Activated naive CD4-positive, alpha-beta T cell treated with anti-CD3 and anti-CD28 coated beads, Interleukin-2, amount 10 ng/mL, durations not matched to agents 7 days and 5 days (primary cell): ENCODE measurements around the gene FERMT3.
A peak's percentile ranks its signal among the peaks of the same experiment; 100 is the strongest.
"Not testable (repeated sequence)": the region's sequence is repeated elsewhere in the genome, so short reads cannot be mapped to it uniquely, and the experiment has no call there.

Source experiments
- CTCF ChIA-PET: fragments of 350-600 bp; sonication (Branson Sonifier 250); formaldehyde crosslinking; loops from one replicate; lab custom pipeline; 2021; ENCODE audit warnings: antibody characterized with exemption; lab: Charles Lee
- DNase-seq: peaks from one replicate; pipeline ENCODE4 v3.0.0-alpha.2; 2020
- H3K27ac Mint-ChIP-seq: one replicate; pipeline ENCODE4 v1.8.0; 2021; ENCODE audit warnings: mild to moderate bottlenecking, moderate library complexity, mixed read lengths
- H3K27me3 Mint-ChIP-seq: one replicate; pipeline ENCODE4 v1.8.0; 2021; ENCODE audit warnings: mild to moderate bottlenecking, mixed read lengths
- H3K36me3 Mint-ChIP-seq: one replicate; pipeline ENCODE4 v1.8.0; 2021; ENCODE audit warnings: mixed read lengths
- H3K4me1 Mint-ChIP-seq: one replicate; pipeline ENCODE4 v1.8.0; 2021; ENCODE audit warnings: mixed read lengths
- H3K4me3 Mint-ChIP-seq: one replicate; pipeline ENCODE4 v1.8.0; 2021; ENCODE audit warnings: mild to moderate bottlenecking, moderate library complexity, mixed read lengths
- H3K9me3 Mint-ChIP-seq: one replicate; pipeline ENCODE4 v1.8.0; 2021; ENCODE audit warnings: mixed read lengths

FERMT3 gene

DNA sequence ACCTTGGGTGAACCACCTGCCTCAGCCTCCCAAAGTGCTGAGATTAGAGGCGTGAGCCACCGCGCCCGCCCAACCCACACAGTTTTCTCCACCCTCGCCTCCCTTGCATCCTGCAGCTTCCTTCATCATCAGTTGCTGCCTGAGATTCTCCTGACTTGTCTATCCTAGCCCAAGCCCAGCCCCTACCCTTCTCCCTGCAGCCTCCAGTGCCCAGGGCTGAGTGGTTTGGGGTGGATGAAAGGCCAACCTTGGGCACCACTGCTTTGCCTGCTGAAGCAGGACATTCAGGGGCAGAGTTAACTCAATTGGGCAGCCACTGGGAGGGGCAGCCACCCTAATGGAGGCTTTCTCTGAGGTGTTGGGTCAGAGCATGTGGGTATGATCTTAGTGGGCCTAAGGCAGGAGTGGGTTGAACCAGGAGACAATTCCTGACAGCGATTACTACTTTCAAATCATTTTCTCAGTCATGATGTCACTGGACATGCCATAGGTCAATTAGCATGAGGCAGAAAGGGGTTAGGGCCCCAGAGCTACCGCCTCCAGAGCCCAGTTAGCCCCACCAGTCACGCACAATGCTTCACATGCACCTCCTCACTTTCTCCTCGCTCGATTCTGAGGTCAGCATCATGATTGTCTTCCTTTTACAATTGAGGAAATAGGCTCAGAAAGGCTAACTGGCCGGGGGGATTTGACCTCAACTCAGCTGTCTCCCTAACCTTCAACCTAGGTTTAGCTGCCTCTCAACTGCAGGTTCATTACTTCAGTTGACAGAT, 33.3 kb downstream of the FERMT3 start:
- H3K27ac Mint-ChIP-seq: peak overlapping the region; percentile 93
- CTCF ChIA-PET: no interaction called here
- peak overlapping the region; percentile 90 for H3K4me3 Mint-ChIP-seq
- H3K27me3 Mint-ChIP-seq: no peaks in the 10 kb centered on the region
- no peak for DNase-seq
- H3K4me1 Mint-ChIP-seq: peaks cover 64% of the 10 kb centered on the region
- no peaks in the 10 kb centered on the region for H3K9me3 Mint-ChIP-seq
- H3K36me3 Mint-ChIP-seq: peaks cover 32% of the 10 kb centered on the region

DNA sequence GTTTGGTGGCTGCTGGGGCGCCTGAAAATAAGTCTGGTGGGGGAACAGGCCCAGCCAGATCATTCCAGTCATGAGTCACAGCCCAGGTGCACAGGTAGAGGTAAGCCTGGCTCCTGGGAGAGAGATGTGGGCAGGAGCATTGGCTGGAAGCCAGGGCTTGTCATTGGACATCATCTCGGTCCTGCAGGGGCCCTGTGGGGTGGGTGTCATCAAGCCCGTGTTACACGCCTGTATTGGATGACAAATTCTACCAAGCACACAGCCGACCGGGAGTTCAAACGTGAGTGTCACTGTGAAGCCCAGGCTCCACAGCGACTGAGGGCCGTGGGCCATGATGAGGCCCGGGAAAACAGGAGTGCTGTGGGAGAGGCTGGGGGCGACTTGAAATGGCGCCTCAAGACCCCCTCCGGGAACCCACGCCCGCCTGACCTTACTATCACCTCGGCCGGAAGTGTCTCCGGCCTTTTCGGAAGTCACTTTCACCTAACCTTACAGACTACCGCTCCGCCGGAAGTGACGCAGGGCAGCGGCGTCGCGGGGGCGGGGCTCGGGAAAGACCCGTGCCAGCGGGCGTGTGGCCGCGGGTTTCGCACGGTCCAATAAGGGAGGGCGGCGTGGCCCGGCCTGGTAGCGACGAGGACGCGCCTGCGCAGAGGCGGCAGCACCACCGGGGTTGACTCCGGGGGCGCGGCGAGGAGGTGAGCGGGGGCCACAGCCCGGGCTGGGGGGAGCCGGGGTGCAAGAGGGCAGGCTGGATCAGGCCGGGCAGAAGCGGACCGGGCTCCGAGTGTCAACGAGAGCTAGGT, 34.1 kb downstream of the FERMT3 start, which contains the start of gene FKBP2:
TSS of gene FKBP2 (plus strand) at position 661 of the 806 bp plus-strand sequence. CDS start 1,293 bp downstream, outside the sequence.
- CTCF ChIA-PET: interaction anchor here (0.8 to 1.2 kb wide), 5 partner anchors 9 to 64 kb away, joined by 3 to 7 read pairs (median 4); partner anchors contain the start of genes ESRRA, NUDT22, PLCB3 and TRPT1
- peak; percentile 97 for DNase-seq
- H3K9me3 Mint-ChIP-seq: no peaks in the 10 kb centered on the region
- H3K27ac Mint-ChIP-seq: peak within 1 kb of the TSS; percentile 93
- H3K27me3 Mint-ChIP-seq: no peaks in the 10 kb centered on the region
- peaks cover 64% of the 10 kb centered on the region for H3K4me1 Mint-ChIP-seq
- H3K36me3 Mint-ChIP-seq: peaks cover 32% of the 10 kb centered on the region
- H3K4me3 Mint-ChIP-seq: peak within 1 kb of the TSS; percentile 90

DNA sequence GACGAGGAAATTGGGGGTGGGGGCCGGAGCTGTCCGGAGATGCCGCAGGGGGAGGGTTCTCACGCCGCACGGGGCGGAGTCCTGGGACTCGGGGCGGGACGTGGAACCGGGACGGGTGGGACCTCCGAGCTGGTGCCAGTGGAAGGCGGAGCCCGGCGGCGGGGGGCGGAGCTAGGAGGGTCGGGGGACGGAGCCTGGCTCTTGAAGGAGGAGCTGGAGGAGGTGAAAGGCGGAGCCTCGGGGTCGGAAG, 34.6 kb downstream of the FERMT3 start:
- Mint-ChIP-seq H3K36me3 (peaks cover 32% of the 10 kb centered on the region), H3K27me3 (no peaks in the 10 kb centered on the region), H3K27ac (peak overlapping the region; percentile 93), H3K4me3 (peak overlapping the region; percentile 90), H3K9me3 (no peaks in the 10 kb centered on the region), H3K4me1 (peaks cover 65% of the 10 kb centered on the region)
- DNase-seq: peak; percentile 100
- CTCF ChIA-PET: interaction anchor here (0.8 to 1.2 kb wide), 5 partner anchors 9 to 64 kb away, joined by 3 to 7 read pairs (median 4); partner anchors contain the start of genes ESRRA, NUDT22, PLCB3 and TRPT1

DNA sequence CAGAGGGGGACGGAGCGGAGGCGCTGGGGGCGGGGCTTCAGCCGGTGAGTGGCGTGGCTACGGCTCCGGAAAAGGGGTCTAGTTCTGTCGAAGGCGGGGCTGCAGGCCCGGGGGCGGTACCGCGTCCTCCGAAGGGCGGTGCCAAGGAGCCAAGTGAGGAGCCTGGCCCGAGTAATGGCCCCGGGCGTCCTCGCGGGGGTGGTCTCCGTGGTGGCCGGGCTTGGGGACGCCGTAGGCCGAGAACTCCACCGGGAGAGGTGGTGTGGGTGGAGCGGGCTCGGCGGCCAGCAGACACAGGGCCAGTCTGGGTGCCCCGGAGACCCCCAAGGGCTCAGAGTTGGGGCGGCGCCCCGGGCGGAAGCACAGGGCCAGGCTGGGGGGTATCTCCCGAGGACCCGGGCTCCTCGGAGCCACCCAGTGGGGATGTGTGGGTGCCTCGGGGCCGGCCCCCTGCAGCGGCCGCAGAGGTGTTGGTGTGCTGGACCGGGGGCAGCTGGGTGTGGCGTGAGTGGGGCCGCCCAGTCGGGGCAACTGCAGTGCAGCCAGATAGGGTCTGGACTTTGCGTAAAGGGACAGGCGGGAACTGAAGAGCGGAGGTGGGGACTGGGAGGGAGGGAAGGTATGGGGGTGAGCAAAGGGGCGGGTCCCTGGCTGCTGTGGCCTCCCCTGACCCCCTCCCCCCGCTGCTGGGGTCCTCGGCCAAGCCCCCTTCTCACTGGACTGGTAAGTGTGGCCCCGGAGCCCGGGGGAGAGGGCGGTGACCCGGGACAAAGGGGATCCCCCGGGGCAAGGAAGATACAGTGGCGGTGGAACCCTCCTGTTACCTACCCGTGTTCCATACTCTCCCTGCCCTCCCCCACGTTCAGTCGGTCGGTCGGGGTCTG, 35.2 kb downstream of the FERMT3 start:
- no peaks in the 10 kb centered on the region for H3K27me3 Mint-ChIP-seq
- peaks cover 32% of the 10 kb centered on the region for H3K36me3 Mint-ChIP-seq
- peaks cover 63% of the 10 kb centered on the region for H3K4me1 Mint-ChIP-seq
- H3K4me3 Mint-ChIP-seq: peak overlapping the region; percentile 90
- DNase-seq: no peak
- CTCF ChIA-PET: interaction anchor here (0.6 to 2.3 kb wide), 7 partner anchors 8 to 1591 kb away, joined by 3 to 17 read pairs (median 4); partner anchors contain the start of genes ESRRA, FERMT3, NUDT22 and PLCB3
- peak overlapping the region; percentile 93 for H3K27ac Mint-ChIP-seq
- H3K9me3 Mint-ChIP-seq: no peaks in the 10 kb centered on the region

DNA sequence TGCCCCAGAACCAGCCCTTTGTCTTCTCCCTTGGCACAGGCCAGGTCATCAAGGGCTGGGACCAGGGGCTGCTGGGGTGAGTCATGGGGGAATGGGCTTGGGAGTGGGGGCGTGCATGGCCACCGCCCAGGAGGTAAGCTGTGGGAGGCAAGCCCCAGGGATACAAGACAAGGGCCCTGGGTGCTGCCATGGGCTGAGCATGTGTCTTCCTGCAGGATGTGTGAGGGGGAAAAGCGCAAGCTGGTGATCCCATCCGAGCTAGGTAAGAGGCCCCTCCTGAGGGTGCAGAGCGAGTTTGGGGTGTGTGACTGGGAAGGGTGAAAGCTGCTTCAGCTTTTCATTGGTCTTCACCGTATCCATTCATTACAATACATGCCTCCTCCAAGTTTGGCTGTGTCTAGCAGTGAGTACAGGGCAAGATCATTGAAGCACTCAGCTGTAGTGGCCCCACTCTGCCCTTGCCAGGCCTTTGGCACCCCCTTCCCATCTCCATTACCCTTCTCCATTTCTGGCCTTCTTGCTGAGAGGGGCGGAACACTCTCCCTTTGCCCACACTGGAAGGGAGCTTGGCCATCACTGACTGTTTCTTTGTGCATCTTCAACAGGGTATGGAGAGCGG, 36.8 kb downstream of the FERMT3 start:
- H3K9me3 Mint-ChIP-seq: no peaks in the 10 kb centered on the region
- H3K36me3 Mint-ChIP-seq: peaks cover 21% of the 10 kb centered on the region
- no peaks in the 10 kb centered on the region for H3K27me3 Mint-ChIP-seq
- no peak for DNase-seq
- peak overlapping the region; percentile 42 for H3K4me3 Mint-ChIP-seq
- CTCF ChIA-PET: interaction anchor here (0.7 to 3.2 kb wide), 3 partner anchors 38 to 61 kb away, joined by 3 to 17 read pairs (median 16); partner anchors contain the start of genes ESRRA, FERMT3 and GPR137
- peaks cover 64% of the 10 kb centered on the region for H3K4me1 Mint-ChIP-seq
- peak overlapping the region; percentile 55 for H3K27ac Mint-ChIP-seq

DNA sequence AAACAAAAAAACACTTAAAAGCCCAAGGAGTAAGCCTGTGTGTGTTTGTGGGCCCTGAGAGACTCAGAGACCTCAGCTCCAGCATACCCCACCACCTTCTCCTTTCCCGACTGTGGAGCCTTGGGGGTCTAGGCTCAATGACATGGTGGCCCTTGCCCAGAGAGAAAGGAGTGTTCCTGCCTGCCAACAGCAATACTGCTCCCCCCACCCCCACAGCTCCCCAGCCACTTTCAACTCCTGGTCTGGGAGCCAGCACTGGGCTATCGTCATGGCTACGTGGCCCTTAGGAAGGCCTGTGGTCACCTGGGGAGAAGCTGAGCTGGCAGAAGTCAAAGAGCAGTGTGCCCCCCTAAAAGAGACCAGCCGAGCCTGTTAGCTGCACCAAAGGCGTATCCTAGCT, 37.6 kb downstream of the FERMT3 start:
- Mint-ChIP-seq H3K4me1 (peaks cover 56% of the 10 kb centered on the region), H3K36me3 (peaks cover 13% of the 10 kb centered on the region), H3K9me3 (no peaks in the 10 kb centered on the region), H3K27me3 (no peaks in the 10 kb centered on the region), H3K27ac (peak overlapping the region; percentile 55), H3K4me3 (peak overlapping the region; percentile 42)
- CTCF ChIA-PET: interaction anchor here (2.3 to 3.7 kb wide), 3 partner anchors 38 to 60 kb away, joined by 16 to 25 read pairs (median 17); partner anchors contain the start of genes ESRRA and FERMT3
- DNase-seq: no peak

DNA sequence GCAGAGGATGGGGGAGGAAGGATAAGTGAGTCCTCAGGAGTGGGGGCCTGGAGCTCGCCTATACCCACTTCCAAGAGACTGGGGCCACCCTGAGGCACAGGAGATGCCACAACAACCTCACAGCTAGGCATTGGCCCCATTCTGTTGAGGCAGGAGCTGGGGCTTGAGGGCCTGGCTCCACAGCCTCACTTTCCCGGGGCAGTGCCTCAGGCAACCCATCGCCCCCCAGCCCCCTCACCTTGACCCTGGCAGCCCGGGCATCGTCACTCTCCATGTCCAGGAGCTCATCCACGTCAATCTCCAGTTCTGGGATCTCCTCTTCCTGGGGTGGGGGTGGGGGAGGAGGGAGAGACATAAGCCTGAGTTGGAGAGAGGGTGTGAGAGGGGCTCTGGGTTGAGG, 38.4 kb downstream of the FERMT3 start:
- peaks cover 13% of the 10 kb centered on the region for H3K36me3 Mint-ChIP-seq
- DNase-seq: no peak
- peaks cover 1% of the 10 kb centered on the region for H3K27me3 Mint-ChIP-seq
- peak overlapping the region; percentile 87 for H3K27ac Mint-ChIP-seq
- H3K9me3 Mint-ChIP-seq: no peaks in the 10 kb centered on the region
- peak overlapping the region; percentile 92 for H3K4me3 Mint-ChIP-seq
- CTCF ChIA-PET: interaction anchor here (1.5 to 3.7 kb wide), 5 partner anchors 11 to 59 kb away, joined by 4 to 25 read pairs (median 11); partner anchors contain the start of genes ESRRA and FERMT3
- H3K4me1 Mint-ChIP-seq: peaks cover 52% of the 10 kb centered on the region

DNA sequence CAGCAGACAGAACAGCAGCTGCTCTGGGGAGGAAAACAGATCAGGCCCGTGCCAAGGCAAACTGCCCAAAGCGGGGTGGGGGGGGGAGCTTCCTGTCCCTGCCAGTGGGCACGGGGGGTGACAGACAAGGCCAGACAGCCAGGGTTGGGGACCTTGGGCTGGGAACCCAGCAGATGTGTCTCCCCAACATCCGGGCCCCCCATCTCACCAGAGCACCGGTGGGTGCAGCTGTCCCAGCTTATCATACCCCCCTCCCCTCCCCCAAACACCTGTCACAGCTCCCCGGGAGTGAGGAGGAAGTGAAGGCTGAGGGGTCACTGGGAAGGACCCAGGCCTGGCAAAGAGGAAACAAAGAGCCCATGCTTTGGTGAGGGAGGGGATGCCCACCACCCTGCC, 38.9 kb downstream of the FERMT3 start:
- H3K27ac Mint-ChIP-seq: peak overlapping the region; percentile 87
- peaks cover 12% of the 10 kb centered on the region for H3K36me3 Mint-ChIP-seq
- CTCF ChIA-PET: interaction anchor here (1.5 to 3.7 kb wide), 5 partner anchors 11 to 59 kb away, joined by 4 to 25 read pairs (median 11); partner anchors contain the start of genes ESRRA and FERMT3
- H3K4me1 Mint-ChIP-seq: peaks cover 50% of the 10 kb centered on the region
- peak; percentile 47 for DNase-seq
- H3K4me3 Mint-ChIP-seq: peak overlapping the region; percentile 92
- peaks cover 3% of the 10 kb centered on the region for H3K27me3 Mint-ChIP-seq
- H3K9me3 Mint-ChIP-seq: no peaks in the 10 kb centered on the region

DNA sequence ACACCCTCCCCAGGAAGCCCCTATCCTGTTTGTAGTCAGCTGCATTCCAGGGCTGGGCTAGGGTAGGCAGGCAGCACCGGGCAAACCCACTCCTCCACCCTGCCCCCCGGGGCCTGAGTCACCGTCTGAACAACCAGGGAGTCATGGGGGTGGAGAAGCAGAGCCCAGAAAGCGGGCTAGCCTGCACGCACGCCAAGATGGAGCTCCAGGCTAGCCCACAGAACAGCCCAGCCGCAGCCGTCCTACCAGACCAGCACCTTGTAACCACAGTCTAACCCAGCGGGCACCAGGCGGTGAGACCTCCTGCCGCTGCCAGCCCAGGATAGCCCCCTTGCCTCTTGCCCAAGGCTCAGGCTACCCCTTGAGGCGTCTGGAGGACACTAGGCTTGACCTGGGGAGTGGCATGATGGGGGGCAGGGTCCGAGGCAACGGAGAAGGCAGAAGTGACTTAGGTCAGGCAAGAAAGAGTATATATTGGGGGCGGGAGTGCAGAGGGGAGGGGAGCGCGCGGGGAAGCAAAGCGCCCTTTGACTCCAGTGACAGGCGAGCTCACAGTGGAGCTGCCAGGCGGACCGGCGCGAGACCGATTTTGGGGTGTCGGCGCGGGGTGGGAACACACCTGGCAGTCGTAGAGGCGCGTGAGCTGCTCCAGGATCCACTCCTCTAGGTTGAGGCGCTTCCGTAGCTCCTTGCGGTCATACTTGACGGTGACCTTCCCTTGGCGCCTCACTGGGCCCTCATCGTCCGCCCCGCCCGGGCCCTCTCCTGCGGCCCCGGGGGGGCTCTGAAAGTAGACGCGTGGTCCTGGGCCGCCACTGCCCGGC, 39.5 kb downstream of the FERMT3 start:
- peak overlapping the region; percentile 92 for H3K4me3 Mint-ChIP-seq
- peak overlapping the region; percentile 87 for H3K27ac Mint-ChIP-seq
- CTCF ChIA-PET: interaction anchor here (0.9 to 3.7 kb wide), 7 partner anchors 10 to 58 kb away, joined by 3 to 25 read pairs (median 6); partner anchors contain the start of genes ESRRA and FERMT3
- peak; percentile 72 for DNase-seq
- no peaks in the 10 kb centered on the region for H3K9me3 Mint-ChIP-seq
- H3K27me3 Mint-ChIP-seq: peaks cover 9% of the 10 kb centered on the region
- H3K36me3 Mint-ChIP-seq: peaks cover 11% of the 10 kb centered on the region
- peaks cover 50% of the 10 kb centered on the region for H3K4me1 Mint-ChIP-seq

DNA sequence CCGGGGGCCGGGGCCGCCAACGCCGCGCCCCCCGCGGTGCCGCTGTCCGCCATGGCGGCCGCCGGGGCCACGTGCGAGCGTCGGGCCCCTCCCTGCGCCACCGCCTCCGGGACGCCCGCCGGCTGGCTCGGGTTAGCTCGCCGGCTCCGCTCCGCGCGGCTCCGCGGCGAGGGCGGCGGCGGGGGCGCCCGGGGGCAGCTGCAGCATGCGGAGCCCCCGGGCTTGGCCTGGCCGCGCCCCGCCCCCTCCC, 40.0 kb downstream of the FERMT3 start:
- CTCF ChIA-PET: interaction anchor here (0.9 to 3.7 kb wide), 4 partner anchors 12 to 54 kb away, joined by 3 to 25 read pairs (median 8); partner anchors contain the start of gene FERMT3
- DNase-seq, H3K36me3 Mint-ChIP-seq, H3K27ac Mint-ChIP-seq, H3K9me3 Mint-ChIP-seq: not testable (repeated sequence)
- Mint-ChIP-seq H3K4me3 (peak overlapping the region; percentile 82), H3K4me1 (peaks cover 52% of the 10 kb centered on the region), H3K27me3 (peaks cover 10% of the 10 kb centered on the region)

DNA sequence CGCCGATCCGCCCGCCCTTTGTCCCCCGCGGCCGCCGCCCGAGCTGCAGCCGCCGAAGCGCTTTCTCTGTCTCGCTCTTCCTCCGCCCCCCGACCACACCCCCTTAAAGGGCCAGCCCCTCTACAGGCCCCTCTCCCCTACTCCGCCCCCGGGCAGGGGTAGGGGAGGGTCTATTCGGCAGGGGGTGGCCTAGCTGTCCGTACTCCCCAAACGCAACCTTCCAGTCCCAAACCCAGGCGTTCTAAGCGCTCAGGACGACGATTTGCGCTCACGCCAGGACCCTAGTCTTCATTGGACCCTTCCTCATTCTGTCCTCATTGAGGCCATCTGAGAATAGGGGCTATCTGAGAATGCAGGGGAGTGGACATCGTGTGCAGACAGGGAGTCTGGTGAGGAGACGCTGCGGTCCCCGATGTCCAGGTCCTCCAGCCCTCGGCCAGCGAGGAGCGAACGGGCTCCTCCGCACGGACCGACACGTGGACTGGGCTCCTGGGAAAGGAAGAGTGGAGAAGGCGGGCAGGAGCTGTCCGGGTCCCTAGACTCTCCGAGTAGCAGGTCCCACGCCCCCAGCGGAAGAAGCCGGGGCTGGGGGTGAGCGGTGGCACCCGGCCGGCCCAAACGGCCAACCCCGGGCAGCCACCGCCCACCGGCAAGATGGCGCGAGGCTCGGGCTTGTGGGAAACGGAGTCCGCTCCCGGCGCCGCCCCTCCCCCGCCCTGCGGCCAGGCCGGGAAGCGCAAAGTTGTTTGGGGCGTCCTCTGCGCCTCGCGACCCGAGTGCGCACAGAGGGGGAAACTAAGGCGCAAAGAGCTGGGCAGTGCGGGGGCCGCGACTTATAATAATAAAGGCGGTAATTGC, 40.6 kb downstream of the FERMT3 start, which contains the start of gene PPP1R14B:
TSS of gene PPP1R14B (minus strand) at position 73 of the 858 bp plus-strand sequence. CDS start 270 bp downstream, outside the sequence.
- H3K27me3 Mint-ChIP-seq: peaks cover 15% of the 10 kb centered on the region
- DNase-seq: peak; percentile 89
- CTCF ChIA-PET: interaction anchor here (0.9 to 4.3 kb wide), 5 partner anchors 11 to 57 kb away, joined by 3 to 25 read pairs (median 11); partner anchors contain the start of genes ESRRA and FERMT3
- H3K9me3 Mint-ChIP-seq: no peaks in the 10 kb centered on the region
- H3K4me3 Mint-ChIP-seq: peak within 1 kb of the TSS; percentile 92
- H3K4me1 Mint-ChIP-seq: peaks cover 56% of the 10 kb centered on the region
- H3K27ac Mint-ChIP-seq: peak within 1 kb of the TSS; percentile 87
- peaks cover 10% of the 10 kb centered on the region for H3K36me3 Mint-ChIP-seq
